GM12878 (cell line): Measurements from ENCODE around the gene TSPAN16. TPM values are rescaled to one million over a fixed set of nuclear protein-coding genes. Genes with fewer than 3 reads are reported as not detected.

Experiments
- CHD2 ChIP-seq: IDR thresholded peaks from 2 replicates; pipeline ENCODE4 v1.6.1; 2011; ENCODE audit warnings: low read depth, low read length, improper control_type of control experiment, borderline replicate concordance
- CREB1 ChIP-seq: IDR thresholded peaks from 2 replicates; pipeline ENCODE4 v1.6.1; 2012; ENCODE audit warnings: low read depth, mild to moderate bottlenecking, inconsistent platforms
- EP300 ChIP-seq, 2 experiments: fragments of 150-350 bp in 1 of 2; IDR thresholded peaks; 2 replicates each; pipeline ENCODE4 v1.6.1; 2011 to 2012; ENCODE audit warnings: low read depth in 2 of 2, low read length in 2 of 2, borderline replicate concordance in 1 of 2, improper control_type of control experiment in 1 of 2, inconsistent platforms in 1 of 2; ENCODE audit not compliant: control insufficient read depth in 1 of 2
- ETV6 ChIP-seq, 2 experiments: fragments of 450-650 bp in 1 of 2; IDR thresholded peaks in 1 of 2; conservative IDR thresholded peaks in 1 of 2; 2 replicates each; pipeline ENCODE4 v1.6.1; 2014; ENCODE audit warnings: antibody characterized with exemption in 1 of 2, borderline replicate concordance in 1 of 2, low read depth in 1 of 2, mild to moderate bottlenecking in 1 of 2, moderate library complexity in 1 of 2
- EZH2 ChIP-seq: IDR thresholded peaks from 2 replicates; pipeline ENCODE4 v1.6.1; 2012; ENCODE audit warnings: low read depth, mild to moderate bottlenecking, control low read depth, inconsistent platforms, low read length, borderline replicate concordance; ENCODE audit not compliant: control insufficient read depth
- IKZF2 ChIP-seq, 2 experiments: fragments of 450-650 bp; IDR thresholded peaks; 2 replicates each; pipeline ENCODE4 v1.6.1; 2017; ENCODE audit warnings: mild to moderate bottlenecking in 2 of 2, moderate library complexity in 2 of 2
- MTA2 ChIP-seq: fragments of 450-650 bp; IDR thresholded peaks from 2 replicates; pipeline ENCODE4 v1.6.1; 2016; ENCODE audit warnings: low read depth, mild to moderate bottlenecking, moderate library complexity
- MYC ChIP-seq: IDR thresholded peaks from 2 replicates; pipeline ENCODE4 v1.6.1; 2011; ENCODE audit warnings: mild to moderate bottlenecking, low read length, moderate library complexity, inconsistent platforms; ENCODE audit not compliant: insufficient read depth, insufficient replicate concordance, insufficient read length, severe bottlenecking
- SMARCA5 ChIP-seq: fragments of 450-650 bp; IDR thresholded peaks from 2 replicates; pipeline ENCODE4 v1.6.1; 2017; ENCODE audit warnings: mild to moderate bottlenecking
- SREBF2 ChIP-seq: IDR thresholded peaks from 2 replicates; pipeline ENCODE4 v1.6.1; 2012; ENCODE audit warnings: mild to moderate bottlenecking, low read length
- TCF3 ChIP-seq: IDR thresholded peaks from 2 replicates; pipeline ENCODE4 v1.6.1; 2012; ENCODE audit warnings: low read depth, mild to moderate bottlenecking, low read length, borderline replicate concordance; ENCODE audit not compliant: insufficient read depth
- ZZZ3 ChIP-seq: IDR thresholded peaks from 2 replicates; pipeline ENCODE4 v1.6.1; 2011; ENCODE audit warnings: low read depth; ENCODE audit not compliant: control insufficient read depth, insufficient read length
- polyA plus RNA-seq, 11 experiments: library from polyadenylated mRNA; depleted of rRNA in 4 of 11; unstranded in 6 of 11; stranded (reverse) in 5 of 11; fragments of >200 nt; fragmentation: Nextera tagmentation in 4 of 11; fragmentation: Illumina TruSeq in 1 of 11; extraction: Ambion mirVana in 4 of 11; extraction: Trizol in 1 of 11; gene quantifications; 1 replicate in 1 of 11; 2 replicates in 10 of 11; pipeline versions ENCODE4 v1.2.1 to v1.2.3, GENCODE V29; 2011 to 2016; ENCODE audit warnings: inconsistent platforms in 2 of 11, missing spikeins in 2 of 11, low read depth in 1 of 11
- total RNA-seq, 4 experiments: library from RNA; depleted of rRNA in 3 of 4; stranded (reverse); fragments of >200 nt in 3 of 4; fragmentation: Illumina TruSeq in 1 of 4; extraction: Trizol in 1 of 4; gene quantifications; 2 replicates each; pipeline versions ENCODE4 v1.2.1 to v1.2.3, GENCODE V29; 2013 to 2021
- TF ChIP-seq, protein P1 (sequence below): IDR thresholded peaks from 2 replicates; pipeline ENCODE4 v1.6.1; 2011; ENCODE audit warnings: mild to moderate bottlenecking, low read depth, low read length, moderate library complexity; ENCODE audit not compliant: insufficient replicate concordance
- TF ChIP-seq, protein P2 (sequence below): fragments of 450-650 bp; conservative IDR thresholded peaks from 2 replicates; pipeline ENCODE4 v1.6.1; 2017; ENCODE audit warnings: mild to moderate bottlenecking, moderate library complexity
- TF ChIP-seq, protein P3 (sequence below): fragments of 450-650 bp; IDR thresholded peaks from 2 replicates; pipeline ENCODE4 v1.6.1; 2017; ENCODE audit warnings: mild to moderate bottlenecking, moderate library complexity
- TF ChIP-seq, protein P4 (sequence below): fragments of 450-650 bp; IDR thresholded peaks from 2 replicates; pipeline ENCODE4 v1.6.1; 2017; ENCODE audit warnings: mild to moderate bottlenecking
- TF ChIP-seq, protein P5 (sequence below): fragments of 450-650 bp; IDR thresholded peaks from 2 replicates; pipeline ENCODE4 v1.6.1; 2016; ENCODE audit warnings: mild to moderate bottlenecking

TSPAN16 gene
- total and polyA plus RNA-seq, 10 of the 15 experiments (the other 5 are each of a cell fraction or from before 2014, with no cell fraction given) = not detected

- TF ChIP-seq, protein P1, sequence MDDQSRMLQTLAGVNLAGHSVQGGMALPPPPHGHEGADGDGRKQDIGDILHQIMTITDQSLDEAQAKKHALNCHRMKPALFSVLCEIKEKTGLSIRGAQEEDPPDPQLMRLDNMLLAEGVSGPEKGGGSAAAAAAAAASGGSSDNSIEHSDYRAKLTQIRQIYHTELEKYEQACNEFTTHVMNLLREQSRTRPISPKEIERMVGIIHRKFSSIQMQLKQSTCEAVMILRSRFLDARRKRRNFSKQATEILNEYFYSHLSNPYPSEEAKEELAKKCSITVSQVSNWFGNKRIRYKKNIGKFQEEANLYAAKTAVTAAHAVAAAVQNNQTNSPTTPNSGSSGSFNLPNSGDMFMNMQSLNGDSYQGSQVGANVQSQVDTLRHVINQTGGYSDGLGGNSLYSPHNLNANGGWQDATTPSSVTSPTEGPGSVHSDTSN = no peak
- TF ChIP-seq, protein P2, sequence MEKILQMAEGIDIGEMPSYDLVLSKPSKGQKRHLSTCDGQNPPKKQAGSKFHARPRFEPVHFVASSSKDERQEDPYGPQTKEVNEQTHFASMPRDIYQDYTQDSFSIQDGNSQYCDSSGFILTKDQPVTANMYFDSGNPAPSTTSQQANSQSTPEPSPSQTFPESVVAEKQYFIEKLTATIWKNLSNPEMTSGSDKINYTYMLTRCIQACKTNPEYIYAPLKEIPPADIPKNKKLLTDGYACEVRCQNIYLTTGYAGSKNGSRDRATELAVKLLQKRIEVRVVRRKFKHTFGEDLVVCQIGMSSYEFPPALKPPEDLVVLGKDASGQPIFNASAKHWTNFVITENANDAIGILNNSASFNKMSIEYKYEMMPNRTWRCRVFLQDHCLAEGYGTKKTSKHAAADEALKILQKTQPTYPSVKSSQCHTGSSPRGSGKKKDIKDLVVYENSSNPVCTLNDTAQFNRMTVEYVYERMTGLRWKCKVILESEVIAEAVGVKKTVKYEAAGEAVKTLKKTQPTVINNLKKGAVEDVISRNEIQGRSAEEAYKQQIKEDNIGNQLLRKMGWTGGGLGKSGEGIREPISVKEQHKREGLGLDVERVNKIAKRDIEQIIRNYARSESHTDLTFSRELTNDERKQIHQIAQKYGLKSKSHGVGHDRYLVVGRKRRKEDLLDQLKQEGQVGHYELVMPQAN = no peak
- no peak for TF ChIP-seq EZH2
- no peak for TF ChIP-seq SREBF2
- 0 out of 4 replicates have a peak, but pooled peaks of 1 of the 2 experiments have one; percentile 16 for TF ChIP-seq ETV6 (conservative IDR thresholded peaks at IDR 0.05 in 1 of 2, IDR thresholded peaks at IDR 0.05 in 1 of 2; ENCODE audit: borderline replicate concordance in 1 of 2, low read depth in 1 of 2)
- TF ChIP-seq, protein P3, sequence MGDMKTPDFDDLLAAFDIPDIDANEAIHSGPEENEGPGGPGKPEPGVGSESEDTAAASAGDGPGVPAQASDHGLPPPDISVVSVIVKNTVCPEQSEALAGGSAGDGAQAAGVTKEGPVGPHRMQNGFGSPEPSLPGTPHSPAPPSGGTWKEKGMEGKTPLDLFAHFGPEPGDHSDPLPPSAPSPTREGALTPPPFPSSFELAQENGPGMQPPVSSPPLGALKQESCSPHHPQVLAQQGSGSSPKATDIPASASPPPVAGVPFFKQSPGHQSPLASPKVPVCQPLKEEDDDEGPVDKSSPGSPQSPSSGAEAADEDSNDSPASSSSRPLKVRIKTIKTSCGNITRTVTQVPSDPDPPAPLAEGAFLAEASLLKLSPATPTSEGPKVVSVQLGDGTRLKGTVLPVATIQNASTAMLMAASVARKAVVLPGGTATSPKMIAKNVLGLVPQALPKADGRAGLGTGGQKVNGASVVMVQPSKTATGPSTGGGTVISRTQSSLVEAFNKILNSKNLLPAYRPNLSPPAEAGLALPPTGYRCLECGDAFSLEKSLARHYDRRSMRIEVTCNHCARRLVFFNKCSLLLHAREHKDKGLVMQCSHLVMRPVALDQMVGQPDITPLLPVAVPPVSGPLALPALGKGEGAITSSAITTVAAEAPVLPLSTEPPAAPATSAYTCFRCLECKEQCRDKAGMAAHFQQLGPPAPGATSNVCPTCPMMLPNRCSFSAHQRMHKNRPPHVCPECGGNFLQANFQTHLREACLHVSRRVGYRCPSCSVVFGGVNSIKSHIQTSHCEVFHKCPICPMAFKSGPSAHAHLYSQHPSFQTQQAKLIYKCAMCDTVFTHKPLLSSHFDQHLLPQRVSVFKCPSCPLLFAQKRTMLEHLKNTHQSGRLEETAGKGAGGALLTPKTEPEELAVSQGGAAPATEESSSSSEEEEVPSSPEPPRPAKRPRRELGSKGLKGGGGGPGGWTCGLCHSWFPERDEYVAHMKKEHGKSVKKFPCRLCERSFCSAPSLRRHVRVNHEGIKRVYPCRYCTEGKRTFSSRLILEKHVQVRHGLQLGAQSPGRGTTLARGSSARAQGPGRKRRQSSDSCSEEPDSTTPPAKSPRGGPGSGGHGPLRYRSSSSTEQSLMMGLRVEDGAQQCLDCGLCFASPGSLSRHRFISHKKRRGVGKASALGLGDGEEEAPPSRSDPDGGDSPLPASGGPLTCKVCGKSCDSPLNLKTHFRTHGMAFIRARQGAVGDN = 0 out of 2 replicates have a peak, but pooled peaks have one; percentile 28
- TF ChIP-seq TCF3 = peak; percentile 52; the same call in 1 of the 2 replicates
- no peak for TF ChIP-seq SMARCA5
- TF ChIP-seq EP300 (IDR thresholded peaks at IDR 0.05; ENCODE audit: borderline replicate concordance in 1 of 2, control insufficient read depth in 1 of 2, low read depth in 2 of 2, low read length in 2 of 2) = peak in 1 of 2 experiments; percentile 19; a peak in 1 of 4 replicates
- peak; percentile 53; the same call in 1 of the 2 replicates for TF ChIP-seq MTA2
- TF ChIP-seq, protein P4, sequence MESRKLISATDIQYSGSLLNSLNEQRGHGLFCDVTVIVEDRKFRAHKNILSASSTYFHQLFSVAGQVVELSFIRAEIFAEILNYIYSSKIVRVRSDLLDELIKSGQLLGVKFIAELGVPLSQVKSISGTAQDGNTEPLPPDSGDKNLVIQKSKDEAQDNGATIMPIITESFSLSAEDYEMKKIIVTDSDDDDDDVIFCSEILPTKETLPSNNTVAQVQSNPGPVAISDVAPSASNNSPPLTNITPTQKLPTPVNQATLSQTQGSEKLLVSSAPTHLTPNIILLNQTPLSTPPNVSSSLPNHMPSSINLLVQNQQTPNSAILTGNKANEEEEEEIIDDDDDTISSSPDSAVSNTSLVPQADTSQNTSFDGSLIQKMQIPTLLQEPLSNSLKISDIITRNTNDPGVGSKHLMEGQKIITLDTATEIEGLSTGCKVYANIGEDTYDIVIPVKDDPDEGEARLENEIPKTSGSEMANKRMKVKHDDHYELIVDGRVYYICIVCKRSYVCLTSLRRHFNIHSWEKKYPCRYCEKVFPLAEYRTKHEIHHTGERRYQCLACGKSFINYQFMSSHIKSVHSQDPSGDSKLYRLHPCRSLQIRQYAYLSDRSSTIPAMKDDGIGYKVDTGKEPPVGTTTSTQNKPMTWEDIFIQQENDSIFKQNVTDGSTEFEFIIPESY = no peak
- TF ChIP-seq, protein P5, sequence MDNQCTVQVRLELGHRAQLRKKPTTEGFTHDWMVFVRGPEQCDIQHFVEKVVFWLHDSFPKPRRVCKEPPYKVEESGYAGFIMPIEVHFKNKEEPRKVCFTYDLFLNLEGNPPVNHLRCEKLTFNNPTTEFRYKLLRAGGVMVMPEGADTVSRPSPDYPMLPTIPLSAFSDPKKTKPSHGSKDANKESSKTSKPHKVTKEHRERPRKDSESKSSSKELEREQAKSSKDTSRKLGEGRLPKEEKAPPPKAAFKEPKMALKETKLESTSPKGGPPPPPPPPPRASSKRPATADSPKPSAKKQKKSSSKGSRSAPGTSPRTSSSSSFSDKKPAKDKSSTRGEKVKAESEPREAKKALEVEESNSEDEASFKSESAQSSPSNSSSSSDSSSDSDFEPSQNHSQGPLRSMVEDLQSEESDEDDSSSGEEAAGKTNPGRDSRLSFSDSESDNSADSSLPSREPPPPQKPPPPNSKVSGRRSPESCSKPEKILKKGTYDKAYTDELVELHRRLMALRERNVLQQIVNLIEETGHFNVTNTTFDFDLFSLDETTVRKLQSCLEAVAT = no peak
- TF ChIP-seq CHD2 = 0 out of 2 replicates have a peak, but pooled peaks have one; percentile 38
- no peak for TF ChIP-seq MYC
- TF ChIP-seq ZZZ3 = no peak
- peak; percentile 68; the same call in 1 of the 2 replicates for TF ChIP-seq CREB1
- peak; percentile 35 to 40; a peak in 3 of 4 replicates for TF ChIP-seq IKZF2 (IDR thresholded peaks at IDR 0.05)
Observed at GRCh38 chr19:11324079-11324661, 28.2 kb downstream of the TSPAN16 start (continued).
